K562 (cell line): ENCODE data around the gene GIPR. TPM values are rescaled to one million over a fixed set of nuclear protein-coding genes. Genes with fewer than 3 reads are reported as not detected.

Experiments used
- CEBPZ ChIP-seq: fragments of 150-350 bp; IDR thresholded peaks from 2 replicates; pipeline ENCODE4 v1.6.1; 2014; ENCODE audit warnings: low read depth, mild to moderate bottlenecking, low read length, borderline replicate concordance
- CHD2 ChIP-seq: IDR thresholded peaks from 2 replicates; pipeline ENCODE4 v1.6.1; 2011; ENCODE audit warnings: low read depth, low read length
- CTCF ChIP-seq, 3 experiments: IDR thresholded peaks in 2 of 3; conservative IDR thresholded peaks in 1 of 3; 2 replicates each; pipeline ENCODE4 v1.5.1; 2011 to 2012; ENCODE audit warnings: low read length in 3 of 3, mild to moderate bottlenecking in 3 of 3, control low read depth in 2 of 3, improper control_type of control experiment in 1 of 3, inconsistent platforms in 1 of 3, low read depth in 1 of 3, mixed read lengths in 1 of 3, moderate library complexity in 1 of 3; ENCODE audit not compliant: insufficient read depth in 2 of 3
- E2F4 ChIP-seq: sonication (generic); formaldehyde crosslinking; IDR thresholded peaks from 2 replicates; pipeline ENCODE4 v1.8.0; 2022; ENCODE audit warnings: mild to moderate bottlenecking, low read depth, missing genetic modification reagents
- MAX ChIP-seq: sonication (generic); formaldehyde crosslinking; IDR thresholded peaks from 2 replicates; pipeline ENCODE4 v1.9.0; 2022; ENCODE audit warnings: mild to moderate bottlenecking, missing genetic modification reagents
- MCM7 ChIP-seq, 2 experiments: fragments of 450-650 bp; IDR thresholded peaks; 2 replicates each; pipeline ENCODE4 v1.6.1; 2016 to 2018
- MYNN ChIP-seq, 2 experiments: sonication (generic); formaldehyde crosslinking in 1 of 2; IDR thresholded peaks; 2 replicates each; pipeline versions ENCODE4 v1.5.0 to v1.6.1; 2016 to 2020; ENCODE audit warnings: antibody characterized with exemption in 1 of 2, missing genetic modification reagents in 1 of 2
- NFE2L1 ChIP-seq: fragments of 450-650 bp; IDR thresholded peaks from 2 replicates; pipeline ENCODE4 v1.6.1; 2016; ENCODE audit warnings: missing genetic modification characterization, low read depth, mild to moderate bottlenecking, missing compliant biosample characterization, moderate library complexity, borderline replicate concordance
- RBM14 ChIP-seq: fragments of 200-400 bp; formaldehyde crosslinking; IDR thresholded peaks from 2 replicates; pipeline ENCODE4 v1.6.1; 2018; ENCODE audit warnings: low read depth, mild to moderate bottlenecking, low read length, moderate library complexity, borderline replicate concordance; ENCODE audit not compliant: insufficient read depth
- TARDBP ChIP-seq: fragments of 450-650 bp; IDR thresholded peaks from 2 replicates; pipeline ENCODE4 v1.6.1; 2016
- ZEB2 ChIP-seq: fragments of 450-650 bp; IDR thresholded peaks from 2 replicates; pipeline ENCODE4 v1.6.1; 2016
- ZNF143 ChIP-seq: sonication (generic); formaldehyde crosslinking; IDR thresholded peaks from 2 replicates; pipeline ENCODE4 v1.9.0; 2022; ENCODE audit warnings: mild to moderate bottlenecking, missing genetic modification reagents
- ZNF398 ChIP-seq: fragments of 250-450 bp; sonication (Bioruptor Pico); IDR thresholded peaks from 2 replicates; pipeline ENCODE4 v1.8.0; 2021; ENCODE audit warnings: moderate library complexity, mild to moderate bottlenecking, inconsistent platforms
- polyA plus RNA-seq, 8 experiments: library from polyadenylated mRNA; depleted of rRNA in 4 of 8; stranded (reverse) in 5 of 8; unstranded in 3 of 8; fragments of >200 nt; fragmentation: Nextera tagmentation in 2 of 8; fragmentation: Illumina TruSeq in 1 of 8; extraction: Ambion mirVana in 2 of 8; extraction: Trizol in 1 of 8; gene quantifications; 2 replicates each; pipeline versions ENCODE4 v1.2.1 to v1.2.3, GENCODE V29; 2011 to 2014; ENCODE audit warnings: inconsistent platforms in 1 of 8, missing spikeins in 1 of 8
- total RNA-seq, 7 experiments: library from RNA; depleted of rRNA in 6 of 7; stranded (reverse); fragments of >200 nt in 6 of 7; fragmentation: Illumina TruSeq in 2 of 7; extraction: Trizol in 2 of 7; gene quantifications; 2 replicates each; pipeline versions ENCODE4 v1.2.1 to v1.2.3, GENCODE V29; 2011 to 2021; ENCODE audit warnings: low replicate concordance in 1 of 7
- TF ChIP-seq, protein P1 (sequence below): fragments of 450-650 bp; IDR thresholded peaks from one replicate; pipeline ENCODE4 v1.6.1; 2018; ENCODE audit warnings: mild to moderate bottlenecking, moderate library complexity; ENCODE audit not compliant: partially characterized antibody

GIPR gene
- total and polyA plus RNA-seq, 9 of the 15 experiments (the other 6 are each of a cell fraction or from before 2014, with no cell fraction given), result 2.2 to 26.8 (median 12.7) TPM

DNA sequence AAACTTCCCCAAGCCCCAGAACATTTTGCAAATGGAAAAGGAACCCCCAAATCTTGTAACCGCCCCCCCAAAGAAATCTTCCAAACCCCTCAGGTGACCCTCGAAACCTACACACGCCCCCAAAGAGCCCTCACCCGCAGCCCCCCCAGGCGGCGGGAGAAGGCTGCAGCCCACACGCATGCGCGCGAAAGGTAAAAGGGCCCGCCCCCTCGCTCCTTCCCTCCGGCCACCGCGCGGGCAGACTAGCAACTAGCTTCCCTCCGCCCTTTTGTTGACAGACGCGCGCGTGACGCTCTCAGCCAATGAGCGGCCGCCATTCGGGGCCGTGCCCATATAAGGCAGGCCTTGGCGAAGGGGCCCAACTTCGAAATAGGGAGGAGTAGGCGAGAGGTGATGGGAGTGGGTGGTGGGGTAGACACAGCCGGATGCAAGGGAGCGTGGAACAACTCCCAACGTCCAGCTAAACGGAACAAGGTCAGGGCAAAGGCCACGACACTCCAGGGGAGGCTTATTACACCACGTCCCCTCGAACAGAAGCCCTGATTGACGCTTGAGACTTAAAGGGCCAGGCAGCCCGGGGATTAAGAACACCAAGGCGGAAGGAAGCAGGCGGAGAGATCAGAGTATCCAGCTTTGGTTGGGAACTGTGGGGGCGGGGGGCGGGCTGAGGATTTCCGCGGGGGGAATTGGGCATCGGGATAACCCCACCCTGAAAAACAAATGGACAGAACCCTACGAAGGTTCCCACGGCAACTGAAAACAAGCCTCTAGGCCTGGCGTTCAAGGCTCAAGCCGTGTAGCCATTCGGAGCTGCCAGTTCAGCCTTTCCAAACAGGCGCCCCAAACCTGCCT, 49.3 kb downstream of the GIPR start (continued):
- TF ChIP-seq CTCF (IDR thresholded peaks at IDR 0.05 in 2 of 3, conservative IDR thresholded peaks at IDR 0.05 in 1 of 3; ENCODE audit: insufficient read depth in 2 of 3, low read depth in 1 of 3, low read length in 3 of 3) (peak in 2 of 3 experiments; percentile 35 to 36; a peak in 3 of 6 replicates), E2F4 (CRISPR knock-in tag) (no peak), CEBPZ (no peak), ZEB2 (no peak), MAX (CRISPR knock-in tag) (peak; percentile 78), ZNF398 (CRISPR knock-in tag) (no peak), MCM7 (IDR thresholded peaks at IDR 0.05) (no peak), TARDBP (no peak), NFE2L1 (tag) (no peak), ZNF143 (CRISPR knock-in tag) (no peak; the same call in 1 of the 2 replicates), CHD2 (peak; percentile 71), RBM14 (no peak), MYNN (IDR thresholded peaks at IDR 0.05) (peak; percentile 72; the same call in 1 of the 2 replicates), MYNN (CRISPR knock-in tag; IDR thresholded peaks at IDR 0.05) (no peak)
- TF ChIP-seq, protein P1, sequence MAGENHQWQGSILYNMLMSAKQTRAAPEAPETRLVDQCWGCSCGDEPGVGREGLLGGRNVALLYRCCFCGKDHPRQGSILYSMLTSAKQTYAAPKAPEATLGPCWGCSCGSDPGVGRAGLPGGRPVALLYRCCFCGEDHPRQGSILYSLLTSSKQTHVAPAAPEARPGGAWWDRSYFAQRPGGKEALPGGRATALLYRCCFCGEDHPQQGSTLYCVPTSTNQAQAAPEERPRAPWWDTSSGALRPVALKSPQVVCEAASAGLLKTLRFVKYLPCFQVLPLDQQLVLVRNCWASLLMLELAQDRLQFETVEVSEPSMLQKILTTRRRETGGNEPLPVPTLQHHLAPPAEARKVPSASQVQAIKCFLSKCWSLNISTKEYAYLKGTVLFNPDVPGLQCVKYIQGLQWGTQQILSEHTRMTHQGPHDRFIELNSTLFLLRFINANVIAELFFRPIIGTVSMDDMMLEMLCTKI, result no peak
